HUES6 (cell line): ENCODE results near the gene OR10A7.
"Not testable (repeated sequence)": the region's sequence is repeated elsewhere in the genome, so short reads cannot be mapped to it uniquely, and the experiment has no call there.

Source experiments
- H3K27ac ChIP-seq: 2 replicates; pipeline ENCODE4 v1.7.0; 2013; ENCODE audit warnings: low read depth, mild to moderate bottlenecking, low read length, inconsistent platforms
- H3K27me3 ChIP-seq: 2 replicates; pipeline ENCODE4 v1.6.1; 2013; ENCODE audit warnings: low read length; ENCODE audit not compliant: control insufficient read depth, insufficient read depth
- H3K36me3 ChIP-seq: 2 replicates; pipeline ENCODE4 v1.6.1; 2013; ENCODE audit warnings: low read length; ENCODE audit not compliant: control insufficient read depth, insufficient read depth
- H3K4me1 ChIP-seq: 2 replicates; pipeline ENCODE4 v1.6.1; 2013; ENCODE audit warnings: low read length; ENCODE audit not compliant: control insufficient read depth, insufficient read depth
- H3K4me3 ChIP-seq: 2 replicates; pipeline ENCODE4 v1.5.1; 2013; ENCODE audit warnings: low read depth, low read length
- H3K9ac ChIP-seq: one replicate; pipeline ENCODE4 v1.6.1; 2013; ENCODE audit warnings: mild to moderate bottlenecking, low read length
- H3K9me3 ChIP-seq: 2 replicates; pipeline ENCODE4 v1.6.1; 2013; ENCODE audit warnings: low read depth, low read length; ENCODE audit not compliant: control insufficient read depth, insufficient read depth

OR10A7 gene, protein sequence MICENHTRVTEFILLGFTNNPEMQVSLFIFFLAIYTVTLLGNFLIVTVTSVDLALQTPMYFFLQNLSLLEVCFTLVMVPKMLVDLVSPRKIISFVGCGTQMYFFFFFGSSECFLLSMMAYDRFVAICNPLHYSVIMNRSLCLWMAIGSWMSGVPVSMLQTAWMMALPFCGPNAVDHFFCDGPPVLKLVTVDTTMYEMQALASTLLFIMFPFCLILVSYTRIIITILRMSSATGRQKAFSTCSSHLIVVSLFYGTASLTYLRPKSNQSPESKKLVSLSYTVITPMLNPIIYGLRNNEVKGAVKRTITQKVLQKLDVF

DNA sequence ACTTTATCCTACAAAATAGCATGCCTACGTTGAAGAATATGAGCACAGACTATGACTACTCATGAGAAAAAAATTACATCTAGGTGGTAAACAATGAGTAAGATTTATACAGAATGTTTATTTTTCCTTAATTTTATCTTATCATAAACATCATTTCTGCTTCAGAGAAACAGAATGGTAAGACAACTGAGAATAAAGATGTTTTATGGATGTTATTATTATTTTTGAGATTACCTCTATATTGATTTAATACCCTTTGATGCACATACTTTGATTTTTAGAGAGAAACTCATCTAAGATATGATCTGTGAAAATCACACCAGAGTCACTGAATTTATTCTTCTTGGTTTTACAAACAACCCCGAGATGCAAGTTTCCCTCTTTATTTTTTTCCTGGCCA, at the start of gene OR10A7:
TSS of gene OR10A7 (plus strand) at position 301 of the 400 bp plus-strand sequence. CDS start at position 301, 0 bp downstream.
- Histone ChIP-seq H3K9ac (no peak within 1 kb of the TSS), H3K4me3 (no peak within 1 kb of the TSS), H3K27ac (no peak within 1 kb of the TSS), H3K4me1 (no peaks in the 10 kb centered on the region), H3K36me3 (no peaks in the 10 kb centered on the region), H3K9me3 (no peaks in the 10 kb centered on the region), H3K27me3 (no peaks in the 10 kb centered on the region)

DNA sequence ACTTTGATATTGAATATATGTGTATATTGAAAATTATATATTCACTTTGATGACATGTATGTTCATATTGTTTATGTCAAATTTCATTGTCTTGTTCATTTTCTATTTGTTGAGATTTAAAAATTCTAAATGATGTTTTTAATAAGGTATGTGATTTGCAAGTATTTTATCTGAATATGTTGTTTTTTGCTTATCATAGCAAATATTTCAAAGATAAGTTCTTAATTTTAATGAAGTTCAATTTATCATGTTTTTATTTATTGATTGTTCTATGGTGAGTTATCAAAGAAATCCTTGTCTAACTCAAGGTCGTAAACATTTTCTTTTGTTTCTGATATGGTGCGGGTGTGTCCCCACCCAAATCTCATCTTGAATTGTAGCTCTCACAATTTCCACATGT, 49.4 kb upstream of the OR10A7 start:
- Histone ChIP-seq H3K27ac (no peak overlapping the region), H3K4me3 (no peak overlapping the region), H3K9ac (no peak overlapping the region), H3K27me3 (no peaks in the 10 kb centered on the region), H3K36me3 (no peaks in the 10 kb centered on the region), H3K4me1 (0 out of 2 replicates have a peak, but pooled peaks cover 6% of the 10 kb centered on the region), H3K9me3 (no peaks in the 10 kb centered on the region; the same call in 1 of the 2 replicates)

DNA sequence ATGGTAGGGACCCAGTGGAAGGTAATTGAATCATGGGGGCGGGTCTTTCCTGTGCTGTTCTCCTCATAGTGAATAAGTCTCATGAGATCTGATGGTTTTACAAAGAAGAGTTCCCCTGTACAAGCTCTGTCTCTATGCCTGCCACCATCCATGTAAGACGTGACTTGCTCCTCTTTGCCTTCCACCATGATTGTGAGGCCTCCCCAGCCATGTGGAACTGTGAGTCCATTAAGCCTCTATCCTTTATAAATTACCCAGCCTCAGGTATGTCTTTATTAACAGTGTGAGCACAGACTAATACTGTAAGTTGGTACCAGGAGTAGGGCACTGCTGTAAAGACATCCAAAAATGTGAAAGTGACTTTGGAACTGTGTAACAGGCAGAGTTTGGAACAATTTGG, 49.0 kb upstream of the OR10A7 start:
- not testable (repeated sequence) for H3K4me3 ChIP-seq, H3K9ac ChIP-seq, H3K27ac ChIP-seq, H3K36me3 ChIP-seq, H3K9me3 ChIP-seq, H3K4me1 ChIP-seq, H3K27me3 ChIP-seq

DNA sequence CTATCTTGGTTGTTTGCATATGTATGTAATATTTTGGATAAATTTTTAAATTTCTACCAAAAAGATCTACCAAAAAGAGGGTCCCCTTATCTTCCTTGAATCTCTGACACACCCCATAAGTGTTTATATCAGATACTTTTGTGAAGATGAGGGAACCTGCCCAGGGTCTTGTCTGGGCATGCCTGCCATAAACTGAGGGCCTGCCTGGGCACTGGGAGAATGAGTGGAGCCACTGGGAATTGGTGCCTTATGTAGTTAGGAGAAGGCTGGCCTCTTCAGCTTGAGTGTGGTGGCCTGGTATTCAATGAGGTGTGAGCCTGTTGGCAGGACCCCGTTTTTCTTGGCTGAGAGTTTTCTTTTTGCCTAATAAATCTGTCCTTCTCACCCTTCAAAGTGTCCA, 48.1 kb upstream of the OR10A7 start:
- Histone ChIP-seq H3K36me3 (no peaks in the 10 kb centered on the region), H3K9me3 (no peaks in the 10 kb centered on the region; the same call in 1 of the 2 replicates), H3K27ac (no peak overlapping the region), H3K27me3 (no peaks in the 10 kb centered on the region), H3K4me3 (no peak overlapping the region), H3K9ac (no peak overlapping the region), H3K4me1 (0 out of 2 replicates have a peak, but pooled peaks cover 6% of the 10 kb centered on the region)

DNA sequence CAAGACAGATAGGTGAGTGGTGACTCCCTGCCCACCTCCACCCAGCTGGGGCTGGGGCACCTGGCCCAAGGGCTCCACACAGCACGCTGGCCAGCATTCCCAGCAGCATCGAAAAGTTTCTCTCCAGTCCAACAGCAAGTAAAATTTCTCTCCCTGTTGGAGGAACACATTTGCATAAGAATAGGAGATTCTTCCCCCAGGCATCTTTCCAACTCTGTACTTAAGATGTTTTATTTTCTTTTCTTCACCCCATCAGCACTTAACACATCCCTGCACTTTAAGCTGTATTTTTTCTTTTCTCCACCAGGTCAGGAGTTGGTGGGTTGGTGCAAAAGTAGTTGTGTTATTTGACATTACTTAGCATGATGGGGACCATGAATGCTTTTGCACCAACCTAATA, 47.4 kb upstream of the OR10A7 start:
- Histone ChIP-seq H3K4me1 (0 out of 2 replicates have a peak, but pooled peaks cover 6% of the 10 kb centered on the region), H3K27ac (no peak overlapping the region), H3K36me3 (no peaks in the 10 kb centered on the region)

DNA sequence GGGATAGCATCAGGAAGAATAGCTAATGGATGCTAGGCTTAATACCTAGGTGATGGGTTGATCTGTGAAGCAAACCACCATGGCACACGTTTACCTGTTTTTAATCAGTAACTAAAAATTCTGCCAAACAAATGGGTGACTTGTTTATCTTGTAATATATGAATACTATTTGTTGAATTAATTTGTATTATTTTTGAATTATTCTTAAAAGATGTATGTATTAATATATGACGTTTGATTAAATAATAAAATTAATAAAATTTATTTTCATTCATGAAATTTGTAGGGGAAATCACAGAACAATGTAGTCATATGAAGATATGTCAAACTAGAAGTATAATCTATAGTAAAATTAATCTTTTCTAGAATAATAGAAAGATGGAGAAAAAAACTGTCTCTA, 32.3 kb upstream of the OR10A7 start:
- H3K27me3 ChIP-seq = no peaks in the 10 kb centered on the region
- no peak overlapping the region for H3K27ac ChIP-seq
- H3K4me3 ChIP-seq = no peak overlapping the region
- H3K9me3 ChIP-seq = no peaks in the 10 kb centered on the region
- no peaks in the 10 kb centered on the region for H3K4me1 ChIP-seq
- no peaks in the 10 kb centered on the region for H3K36me3 ChIP-seq
- no peak overlapping the region for H3K9ac ChIP-seq

More for the DNA sequence above, 47.4 kb upstream of the OR10A7 start:
- Histone ChIP-seq H3K4me3 (no peak overlapping the region), H3K9me3 (no peaks in the 10 kb centered on the region; the same call in 1 of the 2 replicates), H3K9ac (no peak overlapping the region), H3K27me3 (no peaks in the 10 kb centered on the region)

DNA sequence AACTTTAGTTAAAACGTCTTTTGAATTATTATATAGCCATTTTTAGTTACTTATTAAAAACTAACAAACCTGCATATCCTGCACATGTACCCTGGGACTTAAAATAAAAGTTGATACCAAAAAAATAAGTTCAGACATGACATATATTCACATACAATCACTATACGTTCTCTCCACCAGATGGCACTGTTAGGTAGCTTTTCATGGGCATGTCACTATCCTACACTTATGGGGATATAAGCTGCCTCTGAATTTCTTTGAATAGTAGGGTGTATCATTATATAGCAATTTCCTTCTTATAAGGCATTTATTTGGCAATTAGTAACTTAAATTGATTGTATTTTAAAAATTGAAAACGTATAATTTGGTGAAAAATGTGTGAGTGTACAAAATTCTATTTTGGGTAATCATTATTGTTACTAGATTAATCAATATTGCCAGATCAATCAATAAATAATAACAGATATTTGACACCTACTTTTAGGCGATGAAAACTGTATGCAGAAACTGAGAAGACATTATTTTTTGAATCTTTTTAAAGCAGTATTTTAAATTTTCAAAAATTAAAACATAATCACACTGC, 31.8 kb upstream of the OR10A7 start:
- Histone ChIP-seq H3K36me3 (no peaks in the 10 kb centered on the region), H3K4me1 (no peaks in the 10 kb centered on the region), H3K27me3 (no peaks in the 10 kb centered on the region), H3K9me3 (no peaks in the 10 kb centered on the region), H3K27ac (no peak overlapping the region), H3K4me3 (no peak overlapping the region), H3K9ac (no peak overlapping the region)

DNA sequence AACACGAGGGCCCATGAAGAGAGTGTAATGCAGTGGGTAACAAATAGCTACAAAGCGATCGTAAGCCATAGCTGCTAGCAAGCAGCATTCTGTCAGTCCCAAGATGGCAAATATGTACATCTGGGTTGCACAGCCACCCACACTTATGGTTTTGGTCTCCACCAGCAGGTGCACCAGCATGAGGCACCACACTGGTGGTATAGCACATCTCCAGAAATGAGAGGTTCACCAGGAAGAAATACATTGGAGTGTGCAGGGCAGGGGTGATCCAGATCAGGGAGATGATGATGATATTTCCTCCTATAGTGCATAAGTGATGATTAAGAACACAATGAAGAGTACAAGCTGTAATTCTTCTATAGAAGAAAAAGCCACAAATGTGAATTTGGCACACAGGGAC, 26.4 kb upstream of the OR10A7 start:
- Histone ChIP-seq H3K36me3 (no peaks in the 10 kb centered on the region), H3K27me3 (no peaks in the 10 kb centered on the region), H3K9ac (no peak overlapping the region), H3K4me3 (no peak overlapping the region), H3K27ac (no peak overlapping the region), H3K9me3 (no peaks in the 10 kb centered on the region), H3K4me1 (no peaks in the 10 kb centered on the region)

DNA sequence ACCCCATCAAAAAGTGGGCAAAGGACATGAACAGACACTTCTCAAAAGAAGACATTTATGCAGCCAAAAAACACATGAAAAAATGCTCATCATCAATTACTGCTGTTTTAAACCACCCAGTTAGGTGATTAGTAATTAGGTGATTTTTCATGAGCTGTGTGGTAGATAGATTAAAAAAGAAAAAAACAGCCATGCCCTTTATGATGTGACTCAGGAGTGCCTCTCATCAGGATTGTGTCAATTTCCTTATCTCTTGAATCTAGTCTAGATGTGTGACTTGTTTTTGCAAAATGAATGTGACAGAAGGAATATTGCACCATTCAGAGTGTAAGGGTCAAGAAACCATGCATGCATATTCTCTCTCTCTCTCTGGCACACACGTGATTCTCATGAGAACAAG, 5.7 kb downstream of the OR10A7 start:
- Histone ChIP-seq H3K4me3 (no peak overlapping the region), H3K9me3 (no peaks in the 10 kb centered on the region), H3K4me1 (no peaks in the 10 kb centered on the region), H3K27me3 (no peaks in the 10 kb centered on the region), H3K9ac (no peak overlapping the region), H3K27ac (no peak overlapping the region), H3K36me3 (no peaks in the 10 kb centered on the region)

DNA sequence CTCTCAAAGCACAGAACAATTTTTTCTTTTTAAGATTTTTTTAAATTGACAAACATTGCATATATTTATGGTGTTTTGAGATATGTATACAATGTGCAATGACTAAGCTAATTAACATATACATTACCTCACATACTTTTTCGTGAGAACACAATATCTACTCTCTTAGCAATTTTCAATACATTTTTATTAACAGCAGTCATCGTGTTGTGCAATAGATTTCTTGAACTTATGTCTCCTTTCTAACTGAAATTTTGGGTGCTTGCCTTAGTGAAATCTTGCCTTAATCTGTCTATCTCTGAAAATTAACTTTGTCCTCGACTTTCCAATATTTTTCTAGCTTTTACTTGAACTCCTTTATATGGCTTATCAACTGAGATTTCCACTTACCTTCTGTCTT, 6.8 kb downstream of the OR10A7 start:
- H3K27ac ChIP-seq = no peak overlapping the region
- no peaks in the 10 kb centered on the region for H3K27me3 ChIP-seq
- no peaks in the 10 kb centered on the region for H3K9me3 ChIP-seq
- H3K9ac ChIP-seq = no peak overlapping the region
- H3K36me3 ChIP-seq = no peaks in the 10 kb centered on the region
- no peak overlapping the region for H3K4me3 ChIP-seq
- H3K4me1 ChIP-seq = no peaks in the 10 kb centered on the region

DNA sequence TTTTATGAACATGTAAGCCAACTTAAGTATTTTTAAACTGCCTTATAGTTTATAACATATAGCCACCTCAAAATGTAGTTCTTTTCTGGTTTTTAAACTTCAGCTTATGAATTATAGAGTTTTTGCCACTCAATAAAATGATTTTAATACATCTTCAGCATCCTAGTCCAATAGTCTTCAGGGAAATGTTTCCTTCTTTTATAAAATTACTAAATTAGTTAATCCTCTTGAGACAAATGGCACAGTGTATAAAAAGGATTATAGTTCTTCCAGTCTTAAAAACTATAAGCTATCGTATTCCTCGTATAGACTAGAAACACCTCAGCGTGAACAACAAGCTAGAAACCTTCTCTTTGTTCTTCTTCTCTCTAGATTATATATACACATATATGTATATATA, 23.5 kb downstream of the OR10A7 start, which contains the start of gene OR6C74:
TSS of gene OR6C74 (plus strand) at position 301 of the 400 bp plus-strand sequence. CDS start 2,679 bp downstream, outside the sequence.
- Histone ChIP-seq H3K9me3 (no peaks in the 10 kb centered on the region), H3K36me3 (no peaks in the 10 kb centered on the region)

More for the DNA sequence above, 23.5 kb downstream of the OR10A7 start, which contains the start of gene OR6C74:
- H3K4me3 ChIP-seq = no peak within 1 kb of the TSS
- no peaks in the 10 kb centered on the region for H3K27me3 ChIP-seq
- H3K4me1 ChIP-seq = no peaks in the 10 kb centered on the region
- H3K27ac ChIP-seq = no peak within 1 kb of the TSS
- H3K9ac ChIP-seq = no peak within 1 kb of the TSS
